HG03520 (cell line): ENCODE measurements around the gene DGCR2.
"Not testable (repeated sequence)": the region's sequence is repeated elsewhere in the genome, so short reads cannot be mapped to it uniquely, and the experiment has no call there.

ENCODE experiments used
- ATAC-seq: cut with Tn5 transposase; IDR thresholded peaks from one replicate; pipeline ENCODE4 v1.9.1; 2021; ENCODE audit warnings: mild to moderate bottlenecking, moderate library complexity; ENCODE audit not compliant: unreplicated experiment

Gene DGCR2

DNA sequence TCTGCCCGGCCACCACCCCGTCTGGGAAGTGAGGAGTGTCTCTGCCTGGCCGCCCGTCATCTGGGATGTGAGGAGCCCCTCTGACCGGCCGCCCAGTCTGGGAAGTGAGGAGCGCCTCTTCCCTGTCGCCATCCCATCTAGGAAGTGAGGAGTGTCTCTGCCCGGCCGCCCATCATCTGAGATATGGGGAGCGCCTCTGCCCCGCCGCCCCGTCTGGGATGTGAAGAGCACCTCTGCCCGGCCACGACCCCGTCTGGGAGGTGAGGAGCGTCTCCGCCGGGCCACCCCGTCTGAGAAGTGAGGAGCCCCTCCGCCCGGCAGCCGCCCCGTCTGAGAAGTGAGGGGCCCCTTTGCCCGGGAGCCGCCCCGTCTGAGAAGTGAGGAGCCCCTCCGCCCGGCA, 38.1 kb downstream of the DGCR2 start:
- ATAC-seq, result not testable (repeated sequence)

DNA sequence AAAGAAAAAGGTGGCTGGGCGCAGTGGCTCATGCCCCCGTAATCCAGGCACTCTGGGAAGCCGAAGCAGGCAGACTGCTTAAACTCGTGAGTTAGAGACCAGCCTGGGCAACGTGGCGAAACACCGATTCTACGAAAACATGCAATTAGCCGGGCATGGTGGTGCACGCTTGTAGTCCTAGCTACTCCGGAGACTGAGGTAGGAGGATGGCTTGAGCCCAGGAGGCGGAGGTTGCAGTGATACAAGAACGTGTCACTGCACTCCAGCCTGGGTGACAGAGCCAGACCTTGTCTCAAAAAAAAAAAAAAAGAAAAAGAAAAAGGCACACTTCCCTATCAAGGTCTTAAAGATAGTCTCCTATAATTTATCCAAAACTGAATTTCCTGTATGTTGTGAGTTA, 39.4 kb downstream of the DGCR2 start:
- ATAC-seq, result no peak

DNA sequence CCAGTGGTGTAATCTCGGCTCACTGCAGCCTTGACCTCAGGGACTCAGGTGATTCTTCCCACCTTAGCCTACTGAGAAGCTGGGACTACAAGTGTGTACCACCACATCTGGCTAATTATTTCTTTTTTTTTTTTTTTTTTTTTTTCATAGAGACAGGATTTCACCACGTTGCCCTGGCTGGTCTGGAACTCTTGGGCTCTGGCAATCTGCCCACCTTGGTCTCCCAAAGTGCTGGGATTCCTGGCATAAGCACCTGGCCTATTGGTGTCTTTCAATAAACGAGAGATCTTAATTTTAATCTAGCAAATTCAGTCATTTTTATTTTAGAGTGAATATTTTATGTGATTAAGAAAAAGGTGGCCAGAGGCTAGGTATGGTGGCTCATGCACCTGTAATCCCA, 40.1 kb downstream of the DGCR2 start:
- ATAC-seq, result no peak

GRCh38 chr22:19081351-19081750, 40.9 kb downstream of the DGCR2 start:
- no peak for ATAC-seq

- ATAC-seq, result no peak
These were observed 41.4 kb downstream of the DGCR2 start for GRCh38 chr22:19080853-19081252.

DNA sequence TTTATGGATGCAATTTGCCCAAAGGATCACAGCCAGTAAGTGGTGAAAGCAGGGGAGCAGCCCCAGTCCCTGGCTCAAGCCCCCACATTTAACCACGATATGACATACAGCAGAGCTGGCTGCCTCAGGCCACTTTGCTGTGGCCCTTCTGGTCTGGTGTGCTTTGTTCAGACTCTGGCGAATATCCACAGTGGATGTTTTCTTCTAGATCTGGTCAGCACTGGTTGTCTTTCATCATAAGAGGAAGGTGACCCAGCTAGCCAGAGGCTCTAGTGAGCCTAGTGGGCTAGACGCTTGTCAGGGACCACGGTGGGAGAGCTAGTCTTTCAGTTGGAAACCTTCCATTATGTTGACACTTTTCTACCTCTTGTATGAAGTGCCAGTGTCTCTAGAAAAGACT, 42.5 kb downstream of the DGCR2 start:
- ATAC-seq, result no peak

- ATAC-seq, result no peak
These were observed 46.8 kb downstream of the DGCR2 start for GRCh38 chr22:19075404-19075803.

DNA sequence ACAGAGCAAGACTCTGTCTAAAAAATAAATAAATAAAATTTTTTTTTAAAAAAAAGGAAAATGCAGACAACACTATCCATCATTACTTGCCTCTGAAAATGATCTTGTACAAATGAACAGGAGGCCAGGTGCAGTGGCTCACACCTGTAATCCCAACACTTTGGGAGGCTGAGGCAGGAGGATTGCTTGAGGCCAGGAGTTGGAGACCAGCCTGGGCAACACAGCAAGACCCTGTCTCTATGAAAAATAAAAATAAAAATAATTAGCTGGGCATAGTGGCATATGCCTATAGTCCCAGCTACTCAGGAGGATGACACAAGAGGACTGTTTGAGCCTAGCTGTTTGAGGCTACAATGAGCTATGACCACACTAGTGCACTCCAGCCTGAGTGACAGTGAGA, 49.4 kb downstream of the DGCR2 start:
- not testable (repeated sequence) for ATAC-seq

GRCh38 chr22:19070397-19071169, 51.6 kb downstream of the DGCR2 start:
- ATAC-seq, result no peak

DNA sequence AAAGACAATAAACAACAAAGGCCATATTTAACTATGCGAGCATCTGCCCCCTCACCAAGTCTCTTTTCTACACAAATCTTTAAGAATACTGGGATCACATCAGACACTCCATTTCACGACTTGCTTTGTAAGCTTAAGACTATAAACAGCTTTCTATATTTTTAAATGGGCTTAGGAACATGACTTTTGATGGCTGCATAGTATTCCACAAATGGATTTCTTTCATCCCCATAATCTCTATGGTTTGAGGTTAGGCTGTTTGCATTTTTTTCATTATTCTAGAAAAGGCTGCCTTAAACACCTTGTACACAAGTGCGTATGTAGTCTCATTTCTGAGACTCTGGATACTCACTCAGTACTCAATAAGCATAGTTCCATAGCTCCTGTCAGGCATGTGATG, 52.8 kb downstream of the DGCR2 start:
- ATAC-seq, result no peak

DNA sequence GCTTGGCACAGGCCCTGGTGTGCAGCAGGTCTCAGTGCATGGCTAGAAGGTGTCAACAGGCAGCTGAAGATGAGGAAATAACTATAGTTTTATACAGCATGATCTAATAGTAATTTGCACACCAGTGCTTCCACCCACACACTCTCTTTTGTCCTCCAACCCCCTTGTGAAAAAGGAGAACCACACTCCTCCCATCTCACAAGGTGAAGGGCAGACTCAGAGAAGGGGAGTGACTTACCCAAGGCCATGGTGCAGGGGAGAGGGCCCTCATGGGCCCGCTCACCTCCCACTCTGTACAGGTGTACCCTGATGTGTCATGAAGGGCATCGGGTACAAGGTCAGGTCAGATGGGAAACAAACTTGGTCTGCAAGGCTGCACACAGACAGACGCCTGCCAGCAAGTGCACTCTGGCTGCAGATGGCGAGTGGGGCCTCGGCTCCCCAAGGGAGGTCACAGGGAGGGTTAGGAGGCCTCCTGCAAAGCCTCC, 53.4 kb downstream of the DGCR2 start:
- ATAC-seq, result no peak

DNA sequence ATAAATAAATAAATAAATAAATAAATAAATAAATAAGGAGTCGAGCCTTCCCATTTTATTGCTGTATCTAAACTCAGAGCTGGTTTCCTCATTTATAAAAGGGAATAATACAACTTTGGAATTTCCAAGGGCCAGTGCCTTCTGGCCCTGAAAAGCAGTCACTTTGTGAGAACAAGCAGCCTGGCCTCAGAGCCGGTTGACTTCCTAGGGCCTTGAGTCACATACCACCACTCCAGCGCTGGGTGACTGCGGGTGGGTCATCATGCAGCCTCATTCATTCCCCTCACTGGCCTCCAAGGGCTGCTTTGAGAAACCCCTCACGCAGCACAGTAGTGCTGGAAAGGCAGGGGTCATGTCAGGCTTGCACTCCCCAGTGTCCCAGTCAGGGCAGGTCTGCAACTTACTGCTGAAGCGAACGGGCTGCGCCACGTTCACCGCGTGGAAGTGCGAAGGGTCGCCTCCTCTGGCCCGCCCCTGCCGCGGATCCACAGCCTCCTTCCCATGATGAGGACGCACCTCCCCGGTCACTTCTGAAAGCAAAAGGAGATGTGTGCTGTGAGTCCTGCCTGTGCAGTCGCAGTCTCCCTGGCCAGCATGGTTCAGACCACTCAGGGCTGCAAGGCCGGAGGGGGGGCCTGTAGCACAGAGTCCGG, 54.4 kb downstream of the DGCR2 start:
- ATAC-seq, result no peak

DNA sequence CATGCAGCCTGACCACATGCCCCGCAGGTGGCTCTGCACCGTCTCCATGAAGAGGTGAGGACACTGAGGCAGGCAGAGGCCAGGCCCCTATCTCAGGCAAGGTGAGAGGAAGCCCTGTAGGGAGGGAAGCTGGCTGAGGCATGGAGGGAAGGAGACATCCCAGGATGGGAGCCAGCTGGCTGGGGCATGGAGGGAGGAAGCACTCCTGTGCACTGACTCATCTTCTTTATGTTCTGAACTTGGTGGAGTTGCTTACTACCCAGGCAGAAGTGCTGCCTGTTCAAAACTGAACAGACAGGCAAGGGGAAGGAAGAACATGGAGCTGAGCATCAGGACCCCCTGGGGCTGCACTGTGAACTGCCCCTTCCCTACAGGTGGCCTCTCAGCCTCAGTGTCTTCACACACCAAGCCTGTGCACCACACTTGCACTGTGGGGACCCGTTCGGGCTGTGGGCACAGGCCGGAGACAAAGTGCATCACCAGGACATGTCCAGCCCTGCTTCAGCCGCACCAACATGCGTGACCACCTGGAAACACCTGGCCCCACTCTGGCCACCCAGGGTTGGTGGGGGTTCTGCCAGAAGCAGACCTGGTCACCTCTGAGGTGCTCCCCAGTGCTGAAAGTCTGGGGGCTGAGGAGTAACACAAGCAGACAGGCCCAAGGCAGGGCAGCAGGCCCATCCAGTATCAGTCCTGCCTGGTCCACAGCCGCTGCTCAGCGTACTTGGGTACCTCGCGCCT, 55.5 kb downstream of the DGCR2 start:
- ATAC-seq, result no peak

GRCh38 chr22:19065929-19066328, 56.3 kb downstream of the DGCR2 start:
- ATAC-seq, result no peak

DNA sequence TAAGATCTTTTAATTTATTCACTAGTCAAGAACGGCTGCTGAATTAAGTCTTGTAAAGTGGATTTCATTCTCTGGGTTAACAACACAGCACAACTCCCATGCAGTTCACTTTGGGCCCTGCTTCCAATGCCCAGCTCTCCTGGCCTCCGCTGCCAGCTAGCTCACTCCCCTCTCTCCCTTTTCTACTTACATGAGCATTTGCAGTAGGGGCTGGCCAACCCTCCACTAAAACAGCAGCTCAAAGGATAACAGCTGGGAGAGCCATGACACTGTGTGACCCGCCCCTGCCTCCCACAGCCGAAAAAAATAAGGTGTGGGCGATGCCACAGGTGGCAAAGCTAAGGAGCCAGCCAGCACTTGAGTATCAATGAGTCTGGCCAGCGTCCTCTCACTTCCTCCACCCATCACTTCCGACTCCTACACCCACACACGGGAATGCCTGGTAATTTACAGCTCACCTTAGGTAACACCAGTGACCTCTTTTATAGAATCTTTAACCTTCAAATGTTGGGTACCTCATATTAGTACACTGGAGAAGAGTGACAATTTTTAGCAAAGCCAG, 56.8 kb downstream of the DGCR2 start:
- no peak for ATAC-seq

DNA sequence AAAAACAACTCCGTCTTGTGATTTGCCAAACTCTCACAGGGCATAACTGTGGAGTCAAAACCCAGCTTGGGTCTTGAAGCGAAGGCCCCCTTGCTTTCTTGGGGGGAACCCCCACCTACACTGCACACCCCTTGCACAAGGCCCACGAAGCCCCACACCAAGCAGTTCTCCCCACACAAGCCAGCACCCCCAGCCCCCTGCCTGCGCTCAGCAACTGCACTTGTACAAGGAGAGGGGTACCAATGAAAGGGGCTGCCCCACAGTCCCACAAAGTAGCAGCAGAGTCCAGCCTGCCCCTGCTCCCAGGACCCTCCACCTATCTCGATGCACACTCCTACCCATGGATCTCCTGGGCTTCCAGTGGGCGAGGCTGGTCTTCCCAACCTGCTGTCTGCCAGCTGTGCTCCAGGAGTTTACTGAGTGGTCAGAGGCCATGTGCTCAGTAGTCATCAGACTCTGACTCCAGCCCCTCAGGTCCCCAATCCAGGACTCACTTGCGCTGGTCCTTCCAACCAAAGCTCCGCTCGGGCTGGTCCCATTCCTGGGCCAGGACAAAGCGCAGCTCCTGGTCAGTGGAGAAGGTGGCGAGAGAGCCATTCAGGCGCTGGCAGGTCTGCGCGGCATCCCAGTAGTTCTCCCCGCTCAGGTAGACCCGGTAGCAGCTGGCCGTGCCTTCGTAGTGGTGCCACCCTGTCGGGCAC, 57.7 kb downstream of the DGCR2 start:
- no peak for ATAC-seq

- no peak for ATAC-seq
These were observed 58.4 kb downstream of the DGCR2 start for GRCh38 chr22:19063581-19064353.

DNA sequence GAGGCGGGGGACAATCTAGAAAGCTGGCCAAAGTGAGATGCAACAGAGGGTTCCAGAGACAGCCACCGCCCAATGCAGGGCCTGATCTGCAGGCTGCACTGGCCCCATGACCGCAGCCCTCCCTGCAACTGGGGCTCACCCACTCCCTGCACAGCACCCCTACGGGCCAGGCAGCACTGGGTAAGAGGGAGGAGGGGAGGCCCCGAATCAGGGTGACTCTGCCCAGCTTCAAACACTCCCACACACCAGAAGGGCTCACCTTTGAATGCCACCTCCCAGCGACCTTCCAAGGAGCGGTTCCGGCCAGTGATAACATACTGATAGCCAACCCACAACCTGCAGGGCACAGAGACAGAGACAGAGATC, 59.3 kb downstream of the DGCR2 start:
- no peak for ATAC-seq

DNA sequence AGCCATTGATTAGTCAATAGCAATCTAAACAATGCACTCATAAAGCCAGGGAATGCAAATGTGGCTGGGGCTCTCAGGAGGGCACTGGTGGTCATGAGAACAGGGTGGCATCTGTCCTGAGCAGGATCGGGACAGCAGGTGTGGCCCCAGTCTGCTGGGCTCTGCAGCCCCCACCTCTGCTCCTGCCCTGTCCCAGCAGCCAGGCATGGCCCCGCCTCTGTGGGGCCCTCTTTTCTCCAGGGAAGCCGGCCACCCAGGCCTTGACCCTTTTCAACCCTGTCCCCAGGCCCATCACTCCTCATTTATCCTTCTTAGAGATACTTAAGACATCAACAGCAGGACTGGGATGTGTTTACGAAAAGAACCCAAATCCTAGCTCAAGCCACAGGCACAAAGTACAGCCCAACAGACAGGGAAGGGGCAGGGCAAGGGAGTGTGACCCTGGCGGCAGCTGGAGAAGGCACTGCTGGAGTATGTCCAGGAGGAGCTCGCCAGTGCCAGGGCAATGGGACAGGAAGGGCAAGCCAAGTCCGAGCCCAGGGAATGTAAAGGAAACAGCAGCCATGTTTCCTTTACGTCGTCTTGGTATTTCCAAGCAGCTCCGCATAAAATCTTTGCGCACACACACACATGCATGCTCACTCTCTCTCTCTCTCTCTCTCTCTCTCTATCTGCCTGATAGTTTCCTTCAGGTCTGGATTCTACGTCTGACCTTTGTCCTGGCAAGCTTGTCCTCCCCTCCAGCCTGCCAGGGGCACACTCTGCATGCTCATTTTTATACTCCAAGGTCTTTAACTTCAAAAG, 59.9 kb downstream of the DGCR2 start:
- ATAC-seq, result no peak
